ENCODE measurements around the gene CNOT9.

The CNOT9 gene

GRCh38 chr2:218578272-218578877 lies 9.7 kb downstream of the CNOT9 start:
- DNase-seq: no peak

GRCh38 chr2:218582076-218582475 lies 13.4 kb downstream of the CNOT9 start:
- DNase-seq: peak; percentile 10

- DNase-seq: no peak
Observed at GRCh38 chr2:218583983-218584850, 15.6 kb downstream of the CNOT9 start.

GRCh38 chr2:218585541-218585940 lies 16.9 kb downstream of the CNOT9 start:
- no peak for DNase-seq

- DNase-seq: no peak
Observed at GRCh38 chr2:218605432-218605831, 36.8 kb downstream of the CNOT9 start.

- DNase-seq: no peak
Observed at GRCh38 chr2:218607436-218608115, 38.9 kb downstream of the CNOT9 start, which contains the start of gene PLCD4. PLCD4 (plus strand) TSS chr2:218607899; CDS start chr2:218615740, 7,841 bp downstream.

GRCh38 chr2:218615868-218616315 lies 47.3 kb downstream of the CNOT9 start:
- DNase-seq: no peak

- no peak for DNase-seq
Observed at GRCh38 chr2:218618102-218618860, 49.6 kb downstream of the CNOT9 start.

GRCh38 chr2:218621007-218621406 lies 52.4 kb downstream of the CNOT9 start:
- no peak for DNase-seq

GRCh38 chr2:218622606-218623365 lies 54.1 kb downstream of the CNOT9 start:
- peak; percentile 8 for DNase-seq

GRCh38 chr2:218623366-218623705 lies 54.7 kb downstream of the CNOT9 start:
- DNase-seq: peak; percentile 18

GRCh38 chr2:218626369-218626768 lies 57.7 kb downstream of the CNOT9 start:
- no peak for DNase-seq

- DNase-seq: no peak
Observed at GRCh38 chr2:218627939-218628338, 59.3 kb downstream of the CNOT9 start.

GRCh38 chr2:218631837-218632236 lies 63.2 kb downstream of the CNOT9 start:
- DNase-seq: no peak

GRCh38 chr2:218635719-218636118 lies 67.1 kb downstream of the CNOT9 start:
- no peak for DNase-seq

- DNase-seq: no peak
Observed at GRCh38 chr2:218638372-218638771, 69.7 kb downstream of the CNOT9 start.

GRCh38 chr2:218642121-218642656 lies 73.5 kb downstream of the CNOT9 start:
- DNase-seq: no peak

GRCh38 chr2:218642786-218643185 lies 74.1 kb downstream of the CNOT9 start:
- no peak for DNase-seq

GRCh38 chr2:218643751-218644310 lies 75.2 kb downstream of the CNOT9 start:
- no peak for DNase-seq

- no peak for DNase-seq
Observed at GRCh38 chr2:218644721-218645120, 76.1 kb downstream of the CNOT9 start.

- no peak for DNase-seq
Observed at GRCh38 chr2:218645126-218645525, 76.5 kb downstream of the CNOT9 start.
